ENCODE results near the gene TMEM38A. TPM values are rescaled to one million over a fixed set of nuclear protein-coding genes. Genes with fewer than 3 reads are reported as not detected.
"Not testable (repeated sequence)": the region's sequence is repeated elsewhere in the genome, so short reads cannot be mapped to it uniquely, and the experiment has no call there.

TMEM38A gene
- total RNA-seq, 1 donor from 2014 or later = 3.5 TPM

DNA sequence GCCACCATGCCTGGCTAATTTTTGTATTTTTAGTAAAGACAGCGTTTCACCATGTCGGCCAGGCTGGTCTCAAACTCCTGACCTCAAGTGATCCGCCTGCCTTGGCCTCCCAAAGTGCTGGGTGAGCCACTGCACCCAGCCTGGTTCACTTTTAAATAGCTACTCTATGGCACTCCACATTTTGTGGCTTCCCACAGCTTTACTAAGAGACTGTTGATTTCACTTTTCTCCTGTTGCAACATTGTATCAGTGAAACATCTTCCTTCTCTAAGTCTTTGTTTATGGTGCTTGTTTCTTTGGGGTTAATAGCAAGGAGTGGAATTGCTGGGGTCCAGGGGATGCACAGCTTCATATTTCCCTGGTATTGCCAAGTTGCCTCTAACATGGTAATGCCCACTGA is 12.3 kb downstream of the TMEM38A start:
- TF ChIP-seq CTCF (conservative IDR thresholded peaks at IDR 0.05; ENCODE audit: low read depth, low read length) = no peak
- H3K4me3 ChIP-seq (ENCODE audit: low read depth, low read length) = no peak overlapping the region
- DNase-seq (ENCODE audit: low read depth) = no peak

DNA sequence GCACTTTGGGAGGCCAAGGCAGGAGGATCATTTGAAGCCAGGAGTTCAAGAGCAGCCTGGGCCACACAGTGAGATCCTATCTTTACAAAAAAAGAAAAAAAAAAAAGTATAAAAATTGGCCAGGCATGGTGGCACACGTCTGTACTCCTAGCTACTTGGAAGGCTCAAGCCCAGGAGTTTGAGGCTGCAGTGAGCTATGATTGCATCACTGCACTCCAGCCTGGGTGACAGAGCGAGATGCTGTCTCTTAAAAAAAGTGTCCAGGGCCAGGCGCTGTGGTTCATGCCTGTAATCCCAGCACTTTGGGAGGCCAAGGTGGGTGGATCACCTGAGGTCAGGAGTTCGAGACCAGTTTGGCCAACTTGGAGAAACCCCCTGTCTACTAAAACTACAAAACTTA is 12.9 kb downstream of the TMEM38A start:
- H3K4me3 ChIP-seq (ENCODE audit: low read depth, low read length); DNase-seq (ENCODE audit: low read depth): not testable (repeated sequence)

DNA sequence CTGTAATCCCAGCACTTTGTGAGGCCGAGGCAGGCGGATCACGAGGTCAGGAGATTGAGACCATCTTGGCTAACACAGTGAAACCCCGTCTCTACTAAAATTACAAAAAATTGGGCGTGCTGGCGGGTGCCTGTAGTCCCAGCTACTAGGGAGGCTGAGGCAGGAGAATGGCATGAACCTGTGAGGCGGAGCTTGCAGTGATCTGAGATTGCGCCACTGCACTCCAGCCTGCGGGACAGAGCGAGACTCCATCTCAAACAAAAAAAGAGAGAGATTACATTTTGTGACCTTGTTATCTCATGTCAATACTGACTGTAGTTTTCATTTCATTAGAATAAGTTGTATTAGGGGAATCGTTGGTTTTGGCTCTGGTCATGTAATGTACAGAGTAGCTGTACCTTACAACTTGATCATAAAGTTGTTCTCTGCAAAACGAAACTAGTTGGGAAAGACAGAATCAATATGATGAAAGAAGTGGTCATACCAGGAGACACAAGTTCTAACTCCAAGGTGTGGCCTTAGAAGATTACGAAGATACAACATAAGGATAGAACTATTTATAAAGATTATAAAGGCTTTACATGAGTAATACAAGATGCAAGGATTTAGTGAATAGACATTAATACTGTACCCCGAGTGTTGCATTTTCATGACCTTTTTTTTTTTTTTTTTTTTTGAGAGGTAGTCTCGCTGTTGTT is 15.3 kb downstream of the TMEM38A start:
- no peak for DNase-seq (ENCODE audit: low read depth)
- no peak overlapping the region for H3K4me3 ChIP-seq (ENCODE audit: low read depth, low read length)
- TF ChIP-seq CTCF (conservative IDR thresholded peaks at IDR 0.05; ENCODE audit: low read depth, low read length) = no peak

DNA sequence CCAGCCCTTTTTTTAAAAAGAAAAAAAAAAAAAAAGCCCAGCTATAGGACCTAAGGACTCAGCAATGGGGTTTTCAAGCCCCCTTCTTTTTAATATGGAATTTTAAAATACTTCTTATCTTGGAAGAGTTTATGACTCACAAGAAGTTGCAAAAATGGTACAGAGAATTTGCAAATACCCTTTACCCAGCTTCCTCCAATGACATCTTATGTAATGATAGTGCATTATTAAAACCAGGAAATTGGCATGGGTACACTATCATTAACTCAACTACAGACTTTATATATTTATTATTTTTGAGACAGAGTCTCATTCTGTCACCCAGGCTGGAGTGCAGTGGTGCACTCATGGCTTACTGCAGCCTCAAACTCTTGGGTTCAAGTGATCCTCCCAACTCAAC is 16.1 kb downstream of the TMEM38A start:
- no peak for DNase-seq (ENCODE audit: low read depth)
- no peak overlapping the region for H3K4me3 ChIP-seq (ENCODE audit: low read depth, low read length)
- TF ChIP-seq CTCF (conservative IDR thresholded peaks at IDR 0.05; ENCODE audit: low read depth, low read length) = no peak

- TF ChIP-seq CTCF (conservative IDR thresholded peaks at IDR 0.05; ENCODE audit: low read depth, low read length) = no peak
- DNase-seq (ENCODE audit: low read depth) = no peak
- H3K4me3 ChIP-seq (ENCODE audit: low read depth, low read length) = no peak overlapping the region
These were observed 17.6 kb downstream of the TMEM38A start for GRCh38 chr19:16678498-16678897.

DNA sequence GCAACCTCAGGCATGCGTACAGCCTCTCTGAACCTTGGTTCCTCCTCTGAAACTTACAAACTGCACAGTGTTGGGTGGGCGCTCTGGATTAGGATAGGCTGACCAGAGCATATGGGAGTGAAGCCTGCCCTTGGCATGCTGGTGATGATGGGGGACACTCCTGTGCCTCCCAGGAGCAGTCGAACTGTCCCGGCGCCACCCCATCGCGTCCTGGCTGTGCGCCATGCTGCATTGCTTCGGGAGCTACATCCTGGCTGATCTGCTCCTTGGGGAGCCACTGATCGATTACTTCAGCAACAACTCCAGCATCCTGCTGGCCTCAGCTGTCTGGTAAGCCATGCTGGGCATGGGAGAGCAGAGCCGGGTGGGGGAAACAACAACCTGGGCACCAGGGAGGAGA is 18.9 kb downstream of the TMEM38A start:
- DNase-seq (ENCODE audit: low read depth) = no peak
- H3K4me3 ChIP-seq (ENCODE audit: low read depth, low read length) = no peak overlapping the region
- TF ChIP-seq CTCF (conservative IDR thresholded peaks at IDR 0.05; ENCODE audit: low read depth, low read length) = no peak

- no peak for DNase-seq (ENCODE audit: low read depth)
- no peak for TF ChIP-seq CTCF (conservative IDR thresholded peaks at IDR 0.05; ENCODE audit: low read depth, low read length)
- no peak overlapping the region for H3K4me3 ChIP-seq (ENCODE audit: low read depth, low read length)
These were observed 21.6 kb downstream of the TMEM38A start for GRCh38 chr19:16682539-16682938.
